OCI-LY1 (cell line): Measurements from ENCODE around the gene POTEJ.
"Not testable (repeated sequence)": the region's sequence is repeated elsewhere in the genome, so short reads cannot be mapped to it uniquely, and the experiment has no call there.

Source experiments
- CTCF ChIP-seq: fragments of 200-600 bp; sonication (generic), shearing (Covaris generic); IDR thresholded peaks from 2 replicates; pipeline ENCODE4 v1.5.1; 2017; ENCODE audit warnings: mild to moderate bottlenecking, antibody characterized with exemption, low read length, moderate library complexity, mixed read lengths
- EZH2 ChIP-seq: fragments of 200-600 bp; sonication (generic), shearing (Covaris generic); IDR thresholded peaks from 2 replicates; pipeline ENCODE4 v1.8.0; 2017; ENCODE audit warnings: borderline replicate concordance, mixed run types, mild to moderate bottlenecking, antibody characterized with exemption, low read length, moderate library complexity, mixed read lengths

GRCh38 chr2:130611140-130611539 lies at the start of gene POTEJ:
- not testable (repeated sequence) for TF ChIP-seq CTCF, EZH2
